Measurements from ENCODE around the gene ZNF827.

DNA sequence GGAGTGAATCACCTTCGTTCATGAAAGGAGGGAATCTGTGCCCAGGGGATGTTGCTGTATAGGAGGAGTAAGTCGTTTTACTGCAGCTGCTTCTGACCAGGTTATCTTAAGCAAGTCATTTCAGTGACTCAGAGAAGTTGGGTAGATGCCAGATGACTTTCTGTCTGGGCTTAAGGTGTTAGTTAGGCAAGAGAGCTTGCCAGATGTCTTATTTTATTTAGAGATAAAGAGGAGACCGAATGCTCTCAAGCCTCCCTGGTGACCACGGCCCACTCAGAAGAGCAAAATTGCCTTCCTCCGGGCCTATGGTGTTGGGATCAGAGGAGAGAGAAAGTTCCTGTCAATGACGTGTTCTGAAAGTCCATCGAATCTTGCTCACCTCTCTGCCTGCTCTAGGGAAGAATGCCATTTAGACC lies 16.3 kb upstream of the ZNF827 start:
- TF ChIP-seq, protein P1, sequence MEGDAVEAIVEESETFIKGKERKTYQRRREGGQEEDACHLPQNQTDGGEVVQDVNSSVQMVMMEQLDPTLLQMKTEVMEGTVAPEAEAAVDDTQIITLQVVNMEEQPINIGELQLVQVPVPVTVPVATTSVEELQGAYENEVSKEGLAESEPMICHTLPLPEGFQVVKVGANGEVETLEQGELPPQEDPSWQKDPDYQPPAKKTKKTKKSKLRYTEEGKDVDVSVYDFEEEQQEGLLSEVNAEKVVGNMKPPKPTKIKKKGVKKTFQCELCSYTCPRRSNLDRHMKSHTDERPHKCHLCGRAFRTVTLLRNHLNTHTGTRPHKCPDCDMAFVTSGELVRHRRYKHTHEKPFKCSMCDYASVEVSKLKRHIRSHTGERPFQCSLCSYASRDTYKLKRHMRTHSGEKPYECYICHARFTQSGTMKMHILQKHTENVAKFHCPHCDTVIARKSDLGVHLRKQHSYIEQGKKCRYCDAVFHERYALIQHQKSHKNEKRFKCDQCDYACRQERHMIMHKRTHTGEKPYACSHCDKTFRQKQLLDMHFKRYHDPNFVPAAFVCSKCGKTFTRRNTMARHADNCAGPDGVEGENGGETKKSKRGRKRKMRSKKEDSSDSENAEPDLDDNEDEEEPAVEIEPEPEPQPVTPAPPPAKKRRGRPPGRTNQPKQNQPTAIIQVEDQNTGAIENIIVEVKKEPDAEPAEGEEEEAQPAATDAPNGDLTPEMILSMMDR (IDR thresholded peaks at IDR 0.05 in 4 of 5, conservative IDR thresholded peaks at IDR 0.05 in 1 of 5): no peak
- no peak for TF ChIP-seq POLR2A (IDR thresholded peaks at IDR 0.05)

All from gastrocnemius medialis (tissue), 4 donors.